ENCODE data around the gene TSBP1.
"Not testable (repeated sequence)": the region's sequence is repeated elsewhere in the genome, so short reads cannot be mapped to it uniquely, and the experiment has no call there.

The TSBP1 gene

DNA sequence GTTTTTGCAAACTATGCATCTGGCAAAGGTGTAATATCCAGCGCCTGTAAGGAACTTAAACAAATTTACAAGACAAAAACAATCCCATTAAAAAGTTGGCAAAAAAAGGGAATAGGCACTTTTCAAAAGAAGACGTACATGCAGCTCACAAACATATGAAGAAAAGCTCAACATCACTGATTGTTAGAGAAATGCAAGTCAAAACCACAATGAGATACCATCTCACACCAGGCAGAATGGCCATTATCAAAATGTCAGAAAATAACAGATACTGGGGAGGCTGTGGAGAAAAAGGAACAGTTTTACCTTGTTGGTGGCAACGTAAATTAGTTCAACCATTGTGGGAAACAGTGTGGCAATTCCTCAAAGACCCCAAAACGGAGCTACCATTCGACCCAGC is 54.2 kb downstream of the TSBP1 start:
- no peaks in the 10 kb centered on the region for H4K20me1 ChIP-seq (ENCODE audit: insufficient read depth)
- no peak overlapping the region for H3K27ac ChIP-seq
- no peak overlapping the region for H3K4me2 ChIP-seq
- no peaks in the 10 kb centered on the region for H3K79me2 ChIP-seq (ENCODE audit: insufficient read depth, low read depth)
- no peak overlapping the region for H3K4me3 ChIP-seq (IDR thresholded peaks at IDR 0.05; ENCODE audit: insufficient read depth, low read depth, low read length)
- TF ChIP-seq, protein P1, sequence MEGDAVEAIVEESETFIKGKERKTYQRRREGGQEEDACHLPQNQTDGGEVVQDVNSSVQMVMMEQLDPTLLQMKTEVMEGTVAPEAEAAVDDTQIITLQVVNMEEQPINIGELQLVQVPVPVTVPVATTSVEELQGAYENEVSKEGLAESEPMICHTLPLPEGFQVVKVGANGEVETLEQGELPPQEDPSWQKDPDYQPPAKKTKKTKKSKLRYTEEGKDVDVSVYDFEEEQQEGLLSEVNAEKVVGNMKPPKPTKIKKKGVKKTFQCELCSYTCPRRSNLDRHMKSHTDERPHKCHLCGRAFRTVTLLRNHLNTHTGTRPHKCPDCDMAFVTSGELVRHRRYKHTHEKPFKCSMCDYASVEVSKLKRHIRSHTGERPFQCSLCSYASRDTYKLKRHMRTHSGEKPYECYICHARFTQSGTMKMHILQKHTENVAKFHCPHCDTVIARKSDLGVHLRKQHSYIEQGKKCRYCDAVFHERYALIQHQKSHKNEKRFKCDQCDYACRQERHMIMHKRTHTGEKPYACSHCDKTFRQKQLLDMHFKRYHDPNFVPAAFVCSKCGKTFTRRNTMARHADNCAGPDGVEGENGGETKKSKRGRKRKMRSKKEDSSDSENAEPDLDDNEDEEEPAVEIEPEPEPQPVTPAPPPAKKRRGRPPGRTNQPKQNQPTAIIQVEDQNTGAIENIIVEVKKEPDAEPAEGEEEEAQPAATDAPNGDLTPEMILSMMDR (conservative IDR thresholded peaks at IDR 0.05; ENCODE audit: low read depth, low read length): no peak
- H3K27me3 ChIP-seq (ENCODE audit: insufficient read depth, low read depth): no peaks in the 10 kb centered on the region
- H2AFZ ChIP-seq (ENCODE audit: low read depth): no peak overlapping the region
- H3K36me3 ChIP-seq (ENCODE audit: insufficient read depth): no peaks in the 10 kb centered on the region
- H3K9ac ChIP-seq: no peak overlapping the region
- H3K4me1 ChIP-seq (ENCODE audit: low read depth, poor library complexity, severe bottlenecking): no peaks in the 10 kb centered on the region

DNA sequence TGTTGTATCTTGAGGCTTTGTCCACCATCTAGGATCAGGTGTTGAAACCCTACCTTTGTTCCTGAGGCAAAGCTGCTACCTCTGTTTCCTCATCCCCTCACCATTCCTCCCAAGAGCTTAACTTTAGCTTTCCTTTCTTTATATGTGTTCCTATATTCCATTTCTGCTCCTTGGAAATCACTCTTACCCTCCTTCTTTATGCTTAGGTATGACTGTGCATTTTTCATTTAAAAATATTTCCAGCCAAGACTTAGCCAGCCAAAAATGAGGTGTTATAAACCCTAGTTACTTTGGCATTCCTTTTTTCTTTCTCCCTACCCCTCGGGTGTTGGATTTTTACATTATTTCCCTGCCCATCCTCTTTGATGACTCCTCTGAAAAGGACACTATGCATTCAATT is 57.7 kb downstream of the TSBP1 start:
- Histone ChIP-seq H3K4me2 (no peak overlapping the region), H2AFZ (ENCODE audit: low read depth) (no peak overlapping the region)

DNA sequence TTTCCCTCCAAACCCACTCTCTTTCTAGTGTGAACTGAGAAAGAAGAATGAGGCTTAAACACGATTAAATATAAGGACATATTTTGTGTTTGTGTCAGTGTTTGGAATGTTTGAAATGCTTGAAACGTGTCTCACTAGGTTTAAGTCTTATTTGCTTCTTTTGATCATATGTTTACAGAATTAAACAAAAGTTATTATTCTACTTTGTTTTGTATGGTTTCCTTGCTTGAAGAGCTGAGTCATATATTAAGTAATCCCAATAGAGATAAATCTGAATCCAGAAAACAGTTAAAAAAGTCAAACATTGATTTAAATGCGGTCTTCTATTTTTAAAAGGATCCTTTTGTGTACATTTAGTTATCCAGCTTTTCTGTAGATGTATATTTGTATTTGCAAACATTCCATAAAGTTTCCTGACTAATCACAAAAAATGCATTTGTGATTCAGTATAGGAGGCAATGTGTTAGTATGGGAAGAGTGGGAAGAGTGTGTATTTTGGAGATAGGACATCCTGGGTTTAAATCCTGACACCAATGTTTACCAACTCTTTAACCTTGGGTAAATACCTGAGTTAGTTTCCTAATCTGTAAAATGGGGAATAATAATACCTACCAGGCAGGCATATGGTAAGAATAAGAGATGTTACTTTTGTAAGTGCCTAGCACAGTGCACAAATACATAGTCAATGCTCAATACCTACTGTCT is 72.9 kb downstream of the TSBP1 start:
- H3K4me3 ChIP-seq (IDR thresholded peaks at IDR 0.05; ENCODE audit: insufficient read depth, low read depth, low read length): no peak overlapping the region
- no peak overlapping the region for H3K4me2 ChIP-seq
- TF ChIP-seq, protein P1 (conservative IDR thresholded peaks at IDR 0.05; ENCODE audit: low read depth, low read length): no peak

More for the DNA sequence above, 57.7 kb downstream of the TSBP1 start:
- no peaks in the 10 kb centered on the region for H4K20me1 ChIP-seq (ENCODE audit: insufficient read depth)
- H3K4me1 ChIP-seq (ENCODE audit: low read depth, poor library complexity, severe bottlenecking): no peaks in the 10 kb centered on the region
- H3K79me2 ChIP-seq (ENCODE audit: insufficient read depth, low read depth): no peaks in the 10 kb centered on the region
- no peak overlapping the region for H3K4me3 ChIP-seq (IDR thresholded peaks at IDR 0.05; ENCODE audit: insufficient read depth, low read depth, low read length)
- TF ChIP-seq, protein P1 (conservative IDR thresholded peaks at IDR 0.05; ENCODE audit: low read depth, low read length): no peak
- no peak overlapping the region for H3K27ac ChIP-seq
- H3K27me3 ChIP-seq (ENCODE audit: insufficient read depth, low read depth): no peaks in the 10 kb centered on the region
- no peak overlapping the region for H3K9ac ChIP-seq
- H3K36me3 ChIP-seq (ENCODE audit: insufficient read depth): no peaks in the 10 kb centered on the region

DNA sequence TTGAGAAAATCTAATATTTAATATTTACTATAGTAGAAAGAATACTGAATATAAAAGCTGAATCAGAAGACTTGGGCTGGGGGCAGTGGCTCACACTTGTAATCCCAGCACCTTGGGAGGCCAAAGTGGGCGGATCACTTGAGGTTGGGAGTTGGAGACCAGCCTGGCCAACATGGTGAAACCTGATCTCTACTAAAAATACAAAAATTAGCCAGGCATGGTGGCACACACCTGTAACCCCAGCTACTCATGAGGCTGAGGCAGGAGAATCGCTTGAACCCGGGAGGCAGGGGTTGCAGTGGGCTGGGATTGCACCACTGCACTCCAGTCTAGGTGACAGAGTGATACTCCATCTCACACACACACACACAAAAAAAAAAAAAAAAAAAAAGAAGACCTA is 76.7 kb downstream of the TSBP1 start:
- H3K4me2 ChIP-seq; H3K9ac ChIP-seq; H3K27me3 ChIP-seq (ENCODE audit: insufficient read depth, low read depth); H3K27ac ChIP-seq; H2AFZ ChIP-seq (ENCODE audit: low read depth); H3K4me3 ChIP-seq (IDR thresholded peaks at IDR 0.05; ENCODE audit: insufficient read depth, low read depth, low read length); H3K4me1 ChIP-seq (ENCODE audit: low read depth, poor library complexity, severe bottlenecking); H3K79me2 ChIP-seq (ENCODE audit: insufficient read depth, low read depth); H3K36me3 ChIP-seq (ENCODE audit: insufficient read depth); H4K20me1 ChIP-seq (ENCODE audit: insufficient read depth): not testable (repeated sequence)

More for the DNA sequence above, 72.9 kb downstream of the TSBP1 start:
- no peaks in the 10 kb centered on the region for H3K4me1 ChIP-seq (ENCODE audit: low read depth, poor library complexity, severe bottlenecking)
- no peaks in the 10 kb centered on the region for H3K36me3 ChIP-seq (ENCODE audit: insufficient read depth)
- H3K27ac ChIP-seq: no peak overlapping the region
- no peaks in the 10 kb centered on the region for H4K20me1 ChIP-seq (ENCODE audit: insufficient read depth)
- H2AFZ ChIP-seq (ENCODE audit: low read depth): no peak overlapping the region
- H3K79me2 ChIP-seq (ENCODE audit: insufficient read depth, low read depth): no peaks in the 10 kb centered on the region
- H3K9ac ChIP-seq: no peak overlapping the region
- H3K27me3 ChIP-seq (ENCODE audit: insufficient read depth, low read depth): no peaks in the 10 kb centered on the region

DNA sequence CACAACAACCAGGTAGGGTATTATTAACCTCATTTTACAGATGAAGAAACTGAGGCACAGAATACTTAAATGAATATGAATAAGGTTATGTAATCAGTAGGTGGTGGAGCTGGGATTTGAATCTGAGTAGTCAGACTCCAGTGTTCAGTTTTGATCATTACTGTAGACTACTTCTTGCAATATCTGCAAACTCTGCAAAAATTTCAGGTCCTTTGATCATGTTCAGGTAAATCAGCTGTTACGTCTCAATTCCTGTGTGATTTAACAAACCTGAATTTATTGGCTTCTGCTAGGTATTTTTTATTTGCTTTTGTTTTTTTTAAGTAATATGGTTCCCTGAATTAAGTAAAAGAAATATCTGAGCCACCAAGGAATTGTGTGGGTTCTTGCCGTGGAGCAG is 77.1 kb downstream of the TSBP1 start:
- H3K79me2 ChIP-seq (ENCODE audit: insufficient read depth, low read depth): no peaks in the 10 kb centered on the region
- H3K36me3 ChIP-seq (ENCODE audit: insufficient read depth): no peaks in the 10 kb centered on the region
- TF ChIP-seq, protein P1 (conservative IDR thresholded peaks at IDR 0.05; ENCODE audit: low read depth, low read length): no peak
- H3K4me1 ChIP-seq (ENCODE audit: low read depth, poor library complexity, severe bottlenecking): no peaks in the 10 kb centered on the region
- no peak overlapping the region for H3K9ac ChIP-seq
- H4K20me1 ChIP-seq (ENCODE audit: insufficient read depth): no peaks in the 10 kb centered on the region
- H3K27ac ChIP-seq: no peak overlapping the region
- no peak overlapping the region for H3K4me3 ChIP-seq (IDR thresholded peaks at IDR 0.05; ENCODE audit: insufficient read depth, low read depth, low read length)
- no peaks in the 10 kb centered on the region; the same call in 1 of the 2 replicates for H3K27me3 ChIP-seq (ENCODE audit: insufficient read depth, low read depth)
- no peak overlapping the region for H3K4me2 ChIP-seq
- no peak overlapping the region for H2AFZ ChIP-seq (ENCODE audit: low read depth)
